ENCODE measurements around the gene BOLA3. TPM values are rescaled to one million over a fixed set of nuclear protein-coding genes. Genes with fewer than 3 reads are reported as not detected.
"Not testable (repeated sequence)": the region's sequence is repeated elsewhere in the genome, so short reads cannot be mapped to it uniquely, and the experiment has no call there.

Gene BOLA3
- total RNA-seq, 4 donors from 2014 or later = 29.4 to 46.9 (median 42.8) TPM

DNA sequence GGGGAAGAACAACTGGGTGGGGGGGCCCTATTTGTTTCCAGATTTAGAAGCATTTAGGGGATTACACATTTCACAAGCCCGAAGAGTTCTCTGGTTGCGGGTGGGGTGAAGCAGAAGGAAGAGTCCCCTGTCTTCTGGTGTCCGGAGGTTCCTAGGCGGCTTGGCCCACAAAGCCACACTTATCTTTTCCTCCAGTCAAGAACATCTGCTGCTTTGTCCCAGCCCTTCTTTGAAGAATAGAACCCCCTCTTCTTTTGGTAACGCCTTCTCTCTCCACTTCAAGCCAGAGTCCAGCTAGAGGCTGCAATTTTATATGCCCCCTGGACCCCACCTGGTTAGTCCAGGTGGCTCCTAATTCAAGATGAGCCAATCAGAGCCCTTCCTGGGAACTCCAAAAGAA, 15.8 kb downstream of the BOLA3 start:
- DNase-seq (ENCODE audit: extremely low spot score) = no peak
- Histone ChIP-seq H3K4me3 (no peak overlapping the region), H3K9me3 (peaks cover 0 to 5% (median 0%) of the 10 kb centered on the region in 4 donors), H3K36me3 (peaks cover 0 to 23% (median 20%) of the 10 kb centered on the region in 4 donors), H3K4me1 (no peaks in the 10 kb centered on the region), H3K27me3 (peaks cover 0 to 24% (median 2%) of the 10 kb centered on the region in 4 donors), H3K27ac (replicated peaks in 1 of 4) (no peak overlapping the region)
- WGBS = 96% methylated on average over 5 of the region's 5 CpGs
- no peak for TF ChIP-seq POLR2A (IDR thresholded peaks at IDR 0.05; ENCODE audit: low read depth)
- TF ChIP-seq POLR2AphosphoS5 (IDR thresholded peaks at IDR 0.05) = no peak
- TF ChIP-seq CTCF (IDR thresholded peaks at IDR 0.05) = no peak
- no peak for TF ChIP-seq EP300 (IDR thresholded peaks at IDR 0.05)
- intact Hi-C loops (cut with DNase I) = no loop called here

- Histone ChIP-seq H3K36me3 (peaks cover 0 to 22% (median 18%) of the 10 kb centered on the region in 4 donors), H3K27ac (replicated peaks in 1 of 4) (no peak overlapping the region), H3K4me1 (no peaks in the 10 kb centered on the region), H3K9me3 (peaks cover 0 to 5% (median 0%) of the 10 kb centered on the region in 4 donors), H3K27me3 (peaks cover 0 to 24% (median 2%) of the 10 kb centered on the region in 4 donors), H3K4me3 (no peak overlapping the region)
- TF ChIP-seq EP300 (IDR thresholded peaks at IDR 0.05) (no peak), CTCF (IDR thresholded peaks at IDR 0.05) (no peak), POLR2A (IDR thresholded peaks at IDR 0.05; ENCODE audit: low read depth) (no peak), POLR2AphosphoS5 (IDR thresholded peaks at IDR 0.05) (no peak)
- intact Hi-C loops (cut with DNase I) = no loop called here
- 51% methylated on average over 35 of the region's 41 CpGs for WGBS
- no peak for DNase-seq (ENCODE audit: extremely low spot score)
Observed at GRCh38 chr2:74130211-74130995, 17.3 kb downstream of the BOLA3 start.

- intact Hi-C loops (cut with DNase I) = no loop called here
- Histone ChIP-seq H3K4me3 (no peak overlapping the region), H3K9me3 (peaks cover 0 to 1% (median 0%) of the 10 kb centered on the region in 4 donors), H3K27ac (replicated peaks in 1 of 4) (no peak overlapping the region), H3K27me3 (peaks cover 0 to 24% (median 2%) of the 10 kb centered on the region in 4 donors), H3K36me3 (peaks cover 0 to 1% (median 0%) of the 10 kb centered on the region in 4 donors), H3K4me1 (no peaks in the 10 kb centered on the region)
- TF ChIP-seq EP300 (IDR thresholded peaks at IDR 0.05) = no peak
- no peak for TF ChIP-seq CTCF (IDR thresholded peaks at IDR 0.05)
- TF ChIP-seq POLR2A (IDR thresholded peaks at IDR 0.05; ENCODE audit: low read depth) = no peak
- TF ChIP-seq POLR2AphosphoS5 (IDR thresholded peaks at IDR 0.05) = no peak
- WGBS = 94% methylated on average over 3 of the region's 3 CpGs
- no peak for DNase-seq (ENCODE audit: extremely low spot score)
Observed at GRCh38 chr2:74128206-74128605, 19.5 kb downstream of the BOLA3 start.

GRCh38 chr2:74123955-74124354, 23.8 kb downstream of the BOLA3 start:
- H3K27me3 ChIP-seq = not testable (repeated sequence)
- 100% methylated on average over 7 of the region's 29 CpGs for WGBS

DNA sequence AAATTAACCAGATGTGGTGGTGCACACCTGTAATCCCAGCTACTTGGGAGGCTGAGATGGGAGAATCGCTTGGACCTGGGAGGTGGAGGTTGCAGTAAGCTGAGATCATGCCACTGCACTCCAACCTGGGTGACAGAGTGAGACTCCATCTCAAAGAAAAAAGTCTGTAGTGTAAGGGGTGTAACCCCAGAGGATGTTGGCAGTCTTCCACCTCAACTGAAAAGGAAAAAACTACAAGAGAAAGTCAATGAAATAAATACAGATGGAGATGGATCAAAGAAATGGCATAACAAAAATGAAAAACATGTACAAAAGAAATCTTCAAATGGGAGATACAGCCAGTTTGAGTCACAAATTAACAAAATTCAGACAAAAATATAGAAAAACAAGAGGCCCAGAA, 25.9 kb downstream of the BOLA3 start:
- DNase-seq (ENCODE audit: extremely low spot score); H3K27me3 ChIP-seq; intact Hi-C loops (cut with DNase I); H3K27ac ChIP-seq (replicated peaks in 1 of 4); H3K9me3 ChIP-seq; H3K36me3 ChIP-seq; H3K4me3 ChIP-seq: not testable (repeated sequence)
- peaks cover 4 to 12% (median 6%) of the 10 kb centered on the region in 4 donors for H3K4me1 ChIP-seq
- WGBS = 93% methylated on average over 1 of the region's 1 CpG

More at GRCh38 chr2:74123955-74124354, 23.8 kb downstream of the BOLA3 start:
- DNase-seq (ENCODE audit: extremely low spot score); H3K36me3 ChIP-seq; H3K27ac ChIP-seq (replicated peaks in 1 of 4); H3K4me3 ChIP-seq; intact Hi-C loops (cut with DNase I); H3K9me3 ChIP-seq: not testable (repeated sequence)
- peaks cover 4 to 12% (median 6%) of the 10 kb centered on the region in 4 donors for H3K4me1 ChIP-seq

Measured in esophagus muscularis mucosa (tissue), 4 donors.